Activated T-cell treated with anti-CD3 and anti-CD28 coated beads, Interleukin-2, amount 50 U/mL, for 48 hours (primary cell): ENCODE data around the gene DCLK1.

Experiments
- DNase-seq, 2 experiments: peaks; one replicate each; pipeline ENCODE4 v3.0.0-alpha.2; 2020

Gene DCLK1

DNA sequence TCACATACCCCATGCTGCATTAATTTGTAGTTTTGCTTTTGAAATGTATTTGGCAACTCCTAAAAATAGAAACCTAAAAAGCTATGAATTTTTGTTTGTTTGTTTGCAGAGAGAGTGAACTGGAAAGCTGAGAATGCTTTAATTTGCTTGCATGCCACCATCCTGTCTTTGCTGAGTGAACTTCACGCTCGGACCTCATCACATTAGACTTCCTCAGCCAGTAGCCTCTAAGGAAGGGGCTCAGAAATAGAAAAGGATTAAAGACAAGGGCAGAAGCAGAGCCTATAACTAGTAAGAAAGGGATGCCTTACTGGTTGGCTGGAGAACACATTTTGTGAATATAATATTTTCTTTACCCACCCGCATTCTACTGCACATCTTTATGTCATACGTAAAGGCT lies 275.1 kb downstream of the DCLK1 start:
- no peak for DNase-seq

DNA sequence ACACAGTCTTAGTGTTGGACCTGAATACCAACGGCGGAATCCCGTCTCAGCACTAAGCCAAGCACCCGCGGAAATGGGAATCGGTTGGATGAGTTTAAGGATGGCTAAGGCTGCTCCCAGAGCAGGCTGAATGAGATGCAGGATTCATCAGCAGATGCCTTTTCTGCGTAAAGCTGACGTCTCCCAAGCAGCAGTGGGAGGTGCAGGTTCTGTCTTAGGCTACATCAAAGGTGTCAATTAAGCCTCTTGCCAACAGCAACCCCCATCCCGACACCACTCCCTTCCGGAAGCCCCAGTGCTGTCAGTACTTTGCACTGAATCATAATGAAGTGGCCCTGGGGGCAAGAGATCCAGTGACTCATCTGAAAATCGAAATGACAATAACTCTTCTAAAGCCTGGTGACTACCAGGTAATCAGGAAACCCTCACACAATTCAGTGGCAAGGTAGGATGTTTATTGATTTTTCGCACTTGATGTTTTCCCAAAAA lies 275.6 kb downstream of the DCLK1 start:
- DNase-seq, result no peak

DNA sequence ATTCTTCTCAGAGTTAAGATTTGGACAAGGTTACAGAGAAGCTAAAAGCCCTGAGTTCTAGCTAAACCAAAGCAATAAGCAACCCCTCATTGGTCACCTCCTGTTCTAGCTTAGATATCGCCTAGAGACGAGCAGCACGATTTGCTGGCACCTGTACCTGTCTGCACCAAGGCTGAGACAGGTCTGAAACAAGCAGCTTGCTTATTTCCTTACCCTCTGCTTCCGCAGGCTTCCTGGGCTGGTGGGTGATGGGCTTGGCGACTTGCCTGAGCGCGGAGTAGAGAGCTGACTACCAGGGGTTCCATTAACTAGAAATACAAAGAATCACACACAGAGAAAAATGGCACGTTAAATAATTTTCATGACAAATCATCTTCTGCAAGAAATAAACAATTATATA lies 276.9 kb downstream of the DCLK1 start:
- DNase-seq, result no peak

DNA sequence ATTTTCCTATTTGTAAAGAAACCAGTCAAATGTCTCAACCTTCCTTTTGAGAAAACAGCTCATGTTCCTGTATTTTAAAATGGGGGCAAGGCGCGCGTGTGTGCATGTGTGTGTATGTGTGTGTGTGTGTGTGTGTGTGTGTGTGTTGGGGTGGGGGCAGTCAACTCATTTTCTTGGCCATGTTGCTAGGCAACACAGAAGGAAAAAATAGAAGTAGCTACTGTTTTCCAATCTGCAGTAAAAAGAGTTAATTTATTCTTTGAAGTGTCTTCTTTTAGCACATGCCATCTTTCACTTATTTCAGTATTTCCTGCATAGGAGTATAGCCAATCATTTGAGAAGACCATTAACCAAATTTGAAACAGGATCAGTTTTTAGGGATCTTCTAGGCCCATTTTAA lies 279.3 kb downstream of the DCLK1 start:
- DNase-seq, result no peak

DNA sequence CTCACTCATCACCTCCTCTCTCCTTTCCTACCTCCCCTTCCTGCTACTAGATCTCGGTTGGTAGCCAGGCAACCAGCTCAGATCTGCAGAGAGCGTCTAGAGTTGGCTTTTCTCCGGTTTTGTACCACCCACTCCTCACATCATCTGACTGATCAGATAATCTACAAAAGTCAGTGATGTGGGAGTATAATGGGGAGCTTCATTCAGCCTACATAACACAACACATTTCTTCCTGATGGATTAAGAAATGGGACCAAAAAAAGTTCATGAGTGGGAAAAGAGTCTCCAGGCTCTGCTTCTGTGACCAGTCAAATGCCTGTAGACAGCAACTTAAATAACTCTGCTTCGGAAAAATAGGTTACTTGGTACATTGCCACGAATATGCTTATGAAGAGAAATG lies 279.8 kb downstream of the DCLK1 start:
- no peak for DNase-seq

DNA sequence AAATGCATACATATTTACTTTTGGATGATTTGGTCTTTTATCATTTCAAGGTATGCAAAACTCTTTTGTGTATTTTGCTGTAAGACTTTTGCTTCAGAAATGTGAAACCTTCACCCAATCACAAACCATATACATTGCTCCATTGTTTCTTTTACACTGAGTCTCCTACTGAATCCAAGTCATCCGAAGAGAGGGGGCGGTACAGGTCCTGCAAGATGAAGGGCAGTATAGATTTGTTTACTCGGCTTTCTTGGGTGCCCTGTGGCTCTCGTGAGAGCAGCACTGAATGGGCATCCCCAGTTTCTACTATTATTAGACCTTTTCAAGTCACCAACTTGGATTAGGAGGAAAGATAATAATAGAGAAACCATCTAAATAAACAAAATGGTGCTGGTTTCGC lies 280.6 kb downstream of the DCLK1 start:
- no peak for DNase-seq

DNA sequence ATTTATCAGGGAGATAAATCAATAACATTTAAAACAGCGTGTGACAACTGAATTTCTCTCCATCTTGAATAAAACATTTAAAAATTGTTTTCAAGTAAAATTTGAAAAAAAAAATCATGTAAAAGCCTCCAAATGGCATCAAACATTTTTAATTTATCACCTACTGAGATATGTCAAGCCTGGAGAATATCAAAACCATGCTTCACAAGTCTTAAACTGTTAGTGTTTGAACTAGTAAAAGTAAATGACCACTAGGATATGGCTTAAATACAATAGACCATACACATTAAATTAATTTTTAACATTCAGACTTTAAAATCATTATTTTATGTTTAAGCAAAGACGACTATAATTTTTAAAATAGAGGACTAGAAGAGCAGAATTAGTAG lies 281.9 kb downstream of the DCLK1 start:
- DNase-seq, result no peak

DNA sequence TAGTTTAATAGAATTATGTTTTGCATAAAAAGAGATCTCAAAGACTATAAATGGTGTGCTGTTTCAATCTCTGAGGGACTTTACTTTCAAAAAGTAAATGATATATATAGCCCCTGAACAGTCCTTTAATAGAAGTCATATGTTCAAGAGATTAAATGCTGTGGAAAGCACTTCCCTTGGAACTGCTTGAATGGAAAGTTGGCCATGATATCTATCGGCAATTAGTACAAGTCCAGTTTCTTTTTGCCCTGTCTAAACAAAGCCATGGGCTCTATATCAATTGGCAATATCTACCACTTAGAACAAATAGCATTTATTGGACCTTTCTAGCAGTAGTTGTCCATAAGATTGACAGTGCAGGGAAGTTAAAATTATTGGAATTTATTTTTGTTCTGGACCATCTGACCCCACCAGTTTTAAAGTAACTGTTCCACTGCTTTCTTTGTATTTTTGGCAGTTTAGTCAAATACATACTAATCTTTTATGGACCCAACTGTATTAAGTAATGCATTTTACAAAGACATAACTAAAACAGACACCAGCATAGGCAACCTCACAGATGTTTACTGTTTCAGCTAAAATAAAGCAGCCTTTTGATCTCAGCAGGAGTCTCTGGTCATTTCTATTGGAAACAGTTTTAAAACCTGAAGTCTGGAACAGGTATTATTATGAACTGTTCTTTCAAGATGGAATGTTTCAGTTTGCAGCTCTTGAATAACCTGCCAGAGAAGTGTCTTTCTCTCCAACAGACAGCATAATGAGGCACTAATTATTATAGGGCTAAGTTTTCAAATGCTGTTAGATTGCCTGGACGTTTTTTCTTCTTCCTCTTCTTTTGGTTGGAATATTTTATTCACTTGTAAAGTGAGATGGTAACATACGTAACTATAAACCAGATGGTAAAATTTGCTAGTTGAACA lies 282.6 kb downstream of the DCLK1 start:
- no peak for DNase-seq

DNA sequence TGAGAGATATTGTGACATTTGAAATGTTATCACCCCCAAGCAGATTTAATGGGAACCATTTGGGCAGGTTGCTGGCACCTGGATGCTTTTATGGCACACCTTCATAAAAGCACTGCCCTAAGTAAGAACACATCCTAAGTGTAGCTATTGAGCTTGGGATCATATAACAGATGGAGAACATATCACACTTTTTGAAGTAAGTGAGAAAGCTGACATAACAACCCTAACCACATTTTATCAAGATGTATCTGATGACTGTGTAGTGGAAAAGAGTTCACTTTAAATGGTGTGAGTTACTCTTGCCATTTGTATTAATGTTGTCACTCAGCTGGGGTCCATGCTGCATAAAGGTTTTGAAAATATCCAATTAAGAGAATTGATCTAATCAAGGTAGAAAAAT lies 287.9 kb downstream of the DCLK1 start:
- no peak for DNase-seq

DNA sequence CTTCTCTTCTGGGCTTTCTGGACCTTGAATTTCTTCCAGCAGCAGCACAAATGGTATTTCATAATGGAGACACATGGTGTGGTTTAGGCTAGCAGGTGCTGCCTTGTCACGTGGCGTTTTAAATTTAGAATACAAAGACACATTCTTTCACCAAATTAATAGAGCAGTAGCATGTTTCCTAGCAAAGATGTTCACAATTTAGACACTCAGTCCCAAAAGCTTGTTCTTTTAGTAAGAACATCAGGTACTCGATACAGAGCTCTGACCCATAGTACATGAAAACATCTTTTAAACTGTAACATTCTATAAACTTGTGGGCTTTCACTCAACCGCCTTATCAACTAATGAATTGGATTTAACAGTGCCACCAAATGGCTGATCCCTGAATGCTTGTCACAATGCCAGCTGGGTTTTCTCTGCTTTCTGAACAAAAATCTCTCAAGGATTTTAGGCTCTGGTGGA lies 290.1 kb downstream of the DCLK1 start:
- no peak for DNase-seq

DNA sequence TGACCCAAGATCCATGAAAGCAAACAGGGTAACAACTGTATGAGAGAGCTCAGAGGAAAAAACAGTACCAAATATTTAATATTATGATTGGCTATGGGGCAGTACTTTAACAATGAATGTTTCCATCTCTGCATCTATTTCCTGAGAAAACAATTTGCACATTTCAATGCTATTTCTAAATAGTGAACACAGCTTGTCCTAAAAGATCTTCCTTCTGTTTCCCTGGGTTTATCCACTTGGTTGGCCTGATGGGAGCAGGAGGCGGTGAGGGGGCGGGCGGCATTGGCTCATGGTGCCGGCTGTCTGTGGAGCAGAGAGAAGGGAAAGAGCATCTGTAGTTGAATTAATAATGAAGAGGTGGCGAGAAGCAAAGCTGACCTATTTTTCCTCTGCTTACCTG lies 291.4 kb downstream of the DCLK1 start:
- no peak for DNase-seq

DNA sequence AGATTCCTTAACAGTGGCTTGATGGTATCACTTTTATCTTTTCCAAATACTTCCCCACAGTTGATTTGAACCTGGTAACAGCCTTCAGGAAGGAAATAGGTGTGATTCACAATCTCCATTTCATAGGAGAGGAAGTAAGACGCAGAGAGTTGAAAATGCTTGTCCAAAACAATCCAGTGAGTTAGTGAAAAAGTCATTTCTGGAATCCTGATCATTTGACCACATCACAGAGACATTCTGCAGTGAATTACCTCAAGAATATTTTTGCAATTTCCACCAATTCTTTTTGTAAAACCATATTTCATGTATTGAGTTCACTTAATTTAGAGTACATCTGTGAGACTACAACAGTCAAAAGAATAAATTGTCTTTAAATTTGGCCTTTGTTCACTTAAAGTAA lies 292.8 kb downstream of the DCLK1 start:
- no peak for DNase-seq

DNA sequence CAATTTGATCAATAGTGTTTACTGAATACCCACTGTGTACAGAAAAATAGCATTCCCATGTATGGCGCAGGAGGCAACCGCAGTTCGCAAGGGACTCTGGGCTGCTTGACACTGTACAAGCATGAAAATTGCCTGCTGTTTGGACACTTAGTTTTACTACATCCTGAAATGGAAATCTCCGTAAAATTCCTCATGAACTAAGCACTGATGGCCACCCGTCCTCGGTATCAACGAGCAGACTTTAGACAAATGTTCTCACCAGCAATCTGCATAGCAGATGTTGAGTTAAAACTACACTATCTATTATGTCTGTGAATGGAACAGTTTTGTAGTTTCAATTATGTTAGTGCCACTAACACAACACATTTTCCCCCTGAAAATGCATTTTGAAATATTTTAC lies 294.7 kb downstream of the DCLK1 start:
- DNase-seq, result no peak

DNA sequence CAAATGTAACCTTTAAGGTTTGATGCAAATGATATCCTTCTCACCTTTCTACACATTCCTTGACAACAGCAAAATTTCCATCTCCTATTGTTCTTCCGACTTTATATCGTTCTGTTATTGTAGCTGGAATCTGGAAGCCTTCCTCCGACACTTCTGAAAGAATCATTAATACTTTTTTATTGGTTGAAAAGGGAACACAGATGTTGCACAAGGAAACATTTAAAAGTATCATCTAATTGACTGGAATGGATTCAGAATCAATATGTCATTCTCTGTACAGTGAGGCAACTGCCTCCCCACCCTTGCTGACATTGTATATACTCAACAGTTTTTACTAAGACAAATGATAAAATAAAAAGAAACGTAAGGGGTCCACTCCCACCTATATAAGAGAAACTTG lies 295.2 kb downstream of the DCLK1 start:
- no peak for DNase-seq

DNA sequence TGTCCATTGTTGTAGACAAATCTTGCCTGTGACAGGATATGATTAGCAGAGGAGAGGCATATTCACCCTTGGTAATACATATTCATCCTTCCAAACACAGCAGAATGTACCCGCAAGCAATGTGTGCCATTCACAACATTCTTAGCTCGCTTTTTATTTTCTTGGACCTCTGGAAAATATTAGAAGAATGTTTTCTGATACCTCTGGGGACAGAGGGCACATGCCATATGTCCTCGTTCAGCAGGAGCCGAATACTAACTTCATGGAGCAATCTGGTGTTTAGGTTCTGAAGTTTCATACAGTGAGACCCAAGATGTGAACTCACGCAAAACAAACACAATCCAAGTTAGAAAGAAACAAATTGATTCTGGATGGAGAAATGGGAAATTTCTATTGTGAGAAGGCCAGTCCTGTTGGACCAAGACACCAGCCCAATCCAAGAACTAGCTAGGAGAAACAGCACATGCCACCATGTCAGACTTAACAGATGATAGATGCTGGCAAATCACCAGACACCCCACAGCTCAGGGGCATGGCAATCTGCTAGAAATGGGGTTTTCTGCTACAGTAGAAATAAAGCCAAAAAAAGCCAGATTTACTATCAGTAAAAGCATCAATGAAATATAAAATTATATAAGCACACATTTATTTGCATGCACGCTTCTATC lies 297.4 kb downstream of the DCLK1 start:
- no peak for DNase-seq

DNA sequence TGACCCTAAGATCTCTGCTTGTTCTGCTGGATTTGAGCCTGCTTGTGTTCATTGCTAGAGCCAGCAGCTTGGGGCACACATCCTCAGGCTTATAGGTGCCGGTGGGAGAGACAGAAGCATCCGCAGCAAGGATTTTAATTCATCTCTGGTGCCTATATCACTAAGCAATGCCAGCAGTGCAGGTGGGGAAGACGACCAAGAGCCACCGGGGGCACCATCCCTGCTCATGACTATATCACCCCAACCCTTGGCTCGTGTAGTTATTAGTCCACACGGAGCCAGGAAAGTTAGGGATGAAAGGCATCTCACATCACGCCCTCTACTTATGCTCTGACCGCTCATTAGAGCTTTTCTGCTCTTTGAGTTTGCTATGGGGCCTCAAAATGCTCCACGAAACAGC lies 298.2 kb downstream of the DCLK1 start:
- DNase-seq, result no peak

DNA sequence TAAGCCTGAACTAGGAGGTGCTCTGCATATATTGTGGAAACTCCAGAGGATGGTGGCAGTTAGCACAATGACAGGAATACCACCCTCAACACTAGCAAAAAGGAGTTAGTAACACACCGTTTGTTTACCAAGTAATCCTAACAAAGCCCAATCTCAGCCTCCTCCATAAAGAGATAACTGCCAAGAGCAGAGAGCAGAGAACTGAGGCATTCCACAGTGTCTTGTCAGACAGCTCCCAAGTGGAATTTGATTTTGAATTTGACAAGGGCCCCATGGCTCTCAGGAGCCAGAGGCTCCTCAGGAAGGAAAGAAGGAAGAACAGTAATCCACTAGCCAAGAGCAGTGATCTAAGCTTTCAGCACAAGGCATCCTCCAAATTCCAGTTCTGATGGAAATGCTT lies 298.6 kb downstream of the DCLK1 start:
- DNase-seq, result no peak

DNA sequence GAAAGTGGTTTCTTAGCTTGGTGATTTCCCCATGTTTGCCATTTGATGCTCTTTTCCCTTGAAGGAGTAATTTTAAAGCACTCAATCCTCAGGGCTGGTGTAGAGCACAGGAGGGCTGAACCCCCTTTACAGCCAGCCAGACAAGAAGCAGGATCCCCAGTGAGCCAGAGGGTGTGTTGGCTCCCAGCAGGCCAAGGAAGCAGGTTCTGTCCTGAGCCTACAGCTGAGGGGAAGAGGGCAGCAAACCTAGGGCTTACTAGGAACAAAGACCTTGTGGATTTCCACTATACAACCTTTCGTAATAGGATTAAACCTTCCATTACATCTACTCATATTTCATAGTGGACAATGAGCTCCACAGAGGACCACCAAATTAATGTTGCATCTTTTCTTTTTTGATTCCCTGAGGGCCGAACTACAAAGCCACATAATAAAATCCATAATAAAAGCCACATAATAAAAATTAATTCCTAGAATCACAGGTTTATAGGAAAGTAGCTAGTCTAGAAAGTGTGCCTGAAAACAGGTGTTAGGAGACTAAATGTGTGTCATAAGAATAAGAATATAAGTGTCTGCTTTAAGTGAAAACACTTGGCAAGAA lies 300.2 kb downstream of the DCLK1 start:
- no peak for DNase-seq

DNA sequence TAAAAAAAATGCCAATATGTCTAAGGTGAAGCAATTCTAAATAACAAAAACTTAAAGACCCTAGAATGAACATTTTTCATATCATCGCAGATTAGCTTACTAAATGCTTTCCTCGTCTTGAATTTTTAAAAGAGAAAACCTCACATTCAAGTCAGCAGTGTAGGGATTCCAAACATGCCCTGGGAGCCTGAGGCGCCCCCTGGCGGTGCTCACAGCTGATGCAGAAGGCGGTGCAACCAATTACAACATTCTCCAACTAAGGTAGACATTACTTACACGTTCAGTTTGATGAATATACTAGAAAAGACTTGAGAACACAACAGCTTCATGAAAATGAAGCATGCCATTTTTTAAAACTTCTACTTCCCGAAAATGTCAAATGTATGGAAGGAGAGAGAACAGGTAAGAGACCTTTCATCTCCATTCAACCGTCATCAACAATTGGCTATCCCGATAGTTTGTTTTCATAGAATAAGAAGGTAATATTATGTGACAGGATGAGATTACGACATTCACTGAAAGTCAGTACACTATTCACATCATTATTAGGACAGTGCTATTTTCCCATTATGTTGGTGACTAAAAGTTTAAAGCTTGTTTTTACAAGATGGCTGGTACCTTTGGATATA lies 304.4 kb downstream of the DCLK1 start:
- DNase-seq, result peak; percentile 23 to 25

DNA sequence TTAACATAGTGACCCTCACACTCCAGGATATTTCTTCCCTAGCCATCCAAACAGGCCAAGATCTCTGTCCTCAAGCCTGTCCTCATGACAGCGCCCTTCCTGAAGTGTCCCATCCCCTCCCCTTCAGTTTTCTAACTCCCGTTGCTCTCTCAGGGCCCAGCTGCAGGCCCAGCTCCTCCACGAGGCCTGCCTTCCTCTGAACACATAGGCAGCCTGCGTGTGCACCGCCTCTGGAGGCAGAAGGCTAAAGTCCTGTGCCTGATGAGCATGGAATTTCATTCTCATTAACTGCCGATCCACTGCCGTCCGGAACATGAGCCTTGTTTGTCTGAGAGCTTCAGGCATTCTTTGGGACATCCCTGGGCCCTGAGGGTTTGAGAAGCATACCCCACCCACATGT lies 306.4 kb downstream of the DCLK1 start:
- DNase-seq, result no peak

DNA sequence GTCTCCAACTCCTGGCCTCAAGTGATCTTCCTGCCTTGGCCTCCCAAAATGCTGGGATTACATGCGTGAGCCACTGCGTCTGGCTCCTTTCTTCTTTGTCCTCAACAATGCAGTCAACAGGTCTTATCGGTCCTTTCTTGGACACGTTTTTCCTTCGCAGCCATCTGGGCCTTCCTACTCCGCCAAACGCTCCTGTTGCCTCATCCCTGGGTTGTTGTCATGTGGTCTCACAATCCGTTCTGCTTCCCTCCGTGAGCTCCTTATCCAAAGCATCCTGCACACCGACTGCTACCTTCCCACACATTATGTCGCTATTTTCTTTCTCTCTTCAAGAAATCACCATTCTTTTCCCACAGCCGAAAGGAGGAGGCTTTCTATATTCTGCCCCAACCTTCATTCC lies 306.8 kb downstream of the DCLK1 start:
- DNase-seq, result no peak

DNA sequence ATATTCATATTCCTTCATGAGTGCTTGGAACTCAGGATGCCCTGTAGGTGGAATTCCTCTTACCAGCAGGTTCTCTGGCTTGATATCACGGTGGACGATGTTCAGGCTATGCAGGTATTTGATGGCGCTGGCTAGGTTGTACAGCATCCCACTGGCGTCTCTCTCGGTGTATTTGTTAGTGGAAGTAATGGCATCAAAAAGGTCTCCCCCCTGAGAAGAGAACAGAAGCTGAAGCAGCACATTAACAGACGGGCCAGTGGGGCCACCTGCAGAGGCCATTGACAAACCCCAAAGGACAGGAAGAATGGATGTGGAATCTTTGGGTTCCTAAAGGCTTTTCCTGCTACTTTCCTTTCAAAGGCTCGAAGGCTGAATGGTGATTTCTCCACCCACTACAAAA lies 308.5 kb downstream of the DCLK1 start:
- no peak for DNase-seq

DNA sequence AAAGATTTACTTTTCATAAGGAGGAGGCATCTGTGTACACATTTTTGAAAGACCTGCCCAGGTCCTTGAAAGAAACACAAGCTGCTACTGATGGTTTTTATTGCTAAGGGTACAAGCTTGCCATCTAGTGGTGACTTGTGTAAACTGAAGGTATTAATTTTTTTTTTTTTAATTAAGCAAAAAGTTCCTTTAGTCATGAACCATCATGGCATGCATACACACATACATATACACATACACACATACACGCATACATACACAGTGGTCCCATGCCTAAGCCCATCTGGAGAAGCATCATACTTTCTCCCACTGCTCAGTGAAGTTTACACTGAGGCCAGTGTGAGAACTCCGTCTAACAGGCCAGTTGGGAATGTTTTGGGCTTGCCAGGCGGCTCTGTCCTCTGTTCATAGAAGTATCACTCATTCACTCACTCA lies 312.5 kb downstream of the DCLK1 start:
- DNase-seq, result no peak
